CD4-positive, alpha-beta T cell treated with Interleukin-15 for 4 hours (primary cell): ENCODE results near the gene RDH13.
"Not testable (repeated sequence)": the region's sequence is repeated elsewhere in the genome, so short reads cannot be mapped to it uniquely, and the experiment has no call there.

Experiments
- DNase-seq: peaks from one replicate; pipeline ENCODE4 v3.0.0-alpha.2; 2020; ENCODE audit warnings: low spot score

The RDH13 gene

DNA sequence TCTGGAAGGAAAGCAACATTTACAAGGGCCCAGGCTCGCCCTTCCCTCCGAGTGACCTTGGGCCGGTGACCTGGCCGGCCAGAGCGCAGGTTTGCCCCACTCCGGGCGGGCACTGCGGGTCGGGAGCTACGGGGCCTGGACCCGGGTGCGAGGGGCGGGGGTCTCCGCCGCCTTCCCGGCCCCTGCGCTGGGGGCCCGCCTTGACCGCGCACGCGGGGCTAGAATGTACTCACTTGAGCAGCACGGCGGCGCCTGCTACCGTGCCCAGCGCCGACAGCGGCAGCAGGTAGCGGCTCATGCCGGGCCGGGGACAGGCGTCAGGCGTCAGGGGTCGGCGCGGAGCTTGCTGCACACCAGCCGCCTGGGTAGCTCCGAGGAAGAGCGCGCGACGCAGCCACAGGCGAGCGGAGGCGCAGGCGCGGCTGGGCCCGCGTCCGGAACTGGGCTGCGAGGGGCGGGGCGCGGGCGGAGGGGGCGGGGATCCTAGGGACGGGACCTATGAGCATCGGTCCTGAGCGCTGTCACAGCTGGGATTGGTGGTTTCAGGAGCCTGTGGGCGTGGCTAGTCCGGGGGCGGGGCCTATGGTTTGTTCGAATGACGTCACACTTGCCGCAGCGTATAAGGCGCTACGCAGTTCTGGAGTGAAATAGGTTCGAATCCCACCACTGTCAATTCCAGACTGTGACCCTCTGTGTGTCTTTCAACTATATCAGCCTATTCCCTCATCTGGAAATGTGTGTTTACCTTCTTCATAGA, at the start of gene RDH13:
Gene RDH13 (minus strand): TSS at position 414 of the 757 bp plus-strand sequence. CDS start 116 bp downstream, at position 298.
- DNase-seq: peak; percentile 95

DNA sequence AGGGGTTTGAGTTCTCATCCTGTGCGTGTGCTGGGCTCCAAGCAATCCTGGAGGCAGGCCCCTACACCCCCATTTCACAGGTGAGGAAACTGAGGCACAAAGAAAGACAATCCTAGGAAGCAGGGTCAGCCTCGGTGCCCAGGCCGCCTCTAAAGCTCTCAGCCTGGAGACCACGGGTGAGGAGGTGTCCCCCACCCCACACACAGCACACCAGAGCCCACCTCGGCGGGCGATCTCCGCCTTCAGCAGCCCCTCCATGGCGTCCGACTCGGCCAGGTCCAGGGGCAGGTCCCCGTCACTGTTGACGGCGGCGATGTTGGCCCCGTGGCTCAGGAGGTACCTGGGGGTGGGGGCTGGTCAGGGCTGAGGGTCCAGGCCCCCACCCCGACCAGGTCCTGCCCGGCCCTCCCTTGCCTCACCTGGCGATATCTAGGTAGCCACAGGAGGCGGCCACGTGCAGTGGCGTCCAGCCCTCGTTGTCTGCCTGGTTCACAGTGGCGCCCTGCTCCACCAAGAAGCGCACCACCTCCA, 49.4 kb upstream of the RDH13 start:
- DNase-seq: no peak

DNA sequence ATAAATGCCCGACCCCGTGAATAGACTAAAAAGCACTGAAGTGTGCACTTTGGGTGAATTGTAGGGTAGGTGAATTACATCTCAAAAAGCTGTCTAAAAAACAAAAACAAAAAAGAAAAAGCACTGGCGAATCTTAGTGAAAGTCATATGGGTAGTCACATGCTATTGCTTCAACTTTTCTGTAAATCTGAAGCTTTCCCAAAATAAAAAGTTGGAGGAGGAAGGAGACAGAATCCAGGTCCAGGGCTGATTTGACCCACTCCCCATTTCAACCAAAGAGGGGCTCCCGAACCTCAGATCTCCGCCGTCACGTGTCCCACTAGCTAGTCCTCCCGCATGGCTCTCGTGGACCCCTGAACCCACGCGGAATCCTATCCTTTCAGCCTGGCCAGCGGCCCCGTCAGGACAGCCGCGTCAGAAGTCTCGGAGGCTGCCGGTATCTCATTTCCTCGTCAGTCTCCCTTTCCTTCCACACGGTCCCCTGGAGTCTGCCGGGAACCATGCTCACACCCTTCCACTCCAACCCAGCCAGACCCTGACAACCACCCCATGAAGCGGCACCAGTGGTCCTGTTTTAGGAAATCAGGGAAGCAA, 48.4 kb upstream of the RDH13 start:
- no peak for DNase-seq

GRCh38 chr19:55109527-55110291, 46.8 kb upstream of the RDH13 start:
- DNase-seq: no peak

- DNase-seq: not testable (repeated sequence)
These were observed 44.3 kb upstream of the RDH13 start for GRCh38 chr19:55107252-55107651.

GRCh38 chr19:55106591-55106990, 43.6 kb upstream of the RDH13 start:
- DNase-seq: no peak

- DNase-seq: no peak
These were observed 42.3 kb upstream of the RDH13 start for GRCh38 chr19:55105237-55105636.

DNA sequence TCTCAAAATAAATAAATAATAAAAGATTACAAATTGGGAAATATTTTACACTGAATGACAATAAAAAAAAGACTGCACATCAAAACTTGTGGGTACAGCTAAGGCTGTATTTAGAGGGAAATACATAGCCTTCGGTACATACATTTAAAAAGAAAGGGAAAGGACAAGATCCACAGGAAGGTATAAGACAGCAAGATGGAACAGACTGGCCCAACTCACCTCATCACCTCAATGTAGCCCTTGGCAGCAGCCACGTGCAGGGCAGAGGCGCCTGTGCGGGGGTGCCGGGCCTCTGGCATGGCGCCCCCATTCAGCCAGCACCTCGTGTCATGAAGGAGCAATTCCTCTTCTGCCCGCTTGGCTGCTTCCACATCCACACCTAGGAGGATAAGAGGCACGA, 40.2 kb upstream of the RDH13 start:
- DNase-seq: no peak

DNA sequence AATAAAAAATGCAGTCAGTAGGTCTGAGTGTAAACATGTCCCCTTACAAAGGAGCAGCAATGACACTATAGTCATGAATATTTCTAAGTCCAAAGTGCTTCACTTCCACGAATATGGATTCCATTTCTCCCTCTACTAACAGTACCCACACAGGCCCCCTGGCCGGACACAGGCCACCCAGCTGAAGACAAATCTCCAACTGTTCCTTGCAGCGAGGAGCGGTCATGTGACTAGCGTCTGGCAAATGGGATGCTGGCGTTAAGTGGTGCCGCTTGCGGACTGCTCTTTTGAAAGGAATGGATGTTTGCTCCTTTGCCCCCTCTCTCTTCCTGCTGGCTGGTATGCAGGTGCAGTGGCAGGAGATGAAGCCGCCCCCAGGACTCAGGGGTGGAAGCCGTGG, 38.3 kb upstream of the RDH13 start:
- DNase-seq: no peak

GRCh38 chr19:55099557-55100506, 36.9 kb upstream of the RDH13 start:
- DNase-seq: no peak

DNA sequence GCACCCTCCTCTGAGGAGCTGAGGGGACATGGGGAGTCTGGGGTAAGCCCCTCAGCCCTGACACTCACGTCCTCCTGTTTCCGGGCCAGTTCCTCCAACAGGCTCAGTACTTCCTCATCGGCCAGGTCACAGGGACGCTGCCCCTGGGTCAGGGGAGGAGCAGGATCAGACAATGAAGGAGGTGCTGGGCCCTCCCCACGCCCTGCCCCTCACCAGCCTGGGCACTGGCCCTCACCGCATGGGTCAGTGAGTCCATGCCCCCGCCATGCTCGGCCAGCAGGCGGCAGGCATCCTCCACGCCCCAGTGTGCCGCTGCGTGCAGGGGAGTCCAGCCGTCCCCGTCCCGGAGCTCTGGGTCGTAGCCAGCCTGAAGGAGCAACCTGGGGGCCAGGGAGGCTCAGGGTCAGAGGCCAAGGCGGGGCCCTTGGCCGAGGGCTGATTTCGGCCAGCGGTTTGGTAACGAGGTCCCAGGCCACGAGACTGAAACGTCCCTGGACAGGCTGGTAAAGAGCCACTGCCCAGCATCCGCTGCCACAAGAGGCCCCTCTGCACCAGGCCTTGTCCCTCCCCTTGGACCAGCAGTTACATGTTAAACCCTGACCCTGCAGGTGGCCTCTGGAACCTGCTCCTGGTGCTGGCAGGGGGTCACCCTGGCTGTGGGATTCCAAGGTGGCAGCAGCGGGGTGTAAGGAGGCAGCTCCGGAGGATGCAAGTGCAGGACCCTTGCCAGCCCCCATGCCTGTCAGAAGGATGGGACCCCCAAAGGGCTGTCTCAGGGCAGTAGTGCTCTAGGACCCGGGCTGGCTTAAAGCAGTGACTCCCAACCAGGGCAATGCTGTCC, 36.0 kb upstream of the RDH13 start:
- DNase-seq: no peak

- no peak for DNase-seq
These were observed 35.1 kb upstream of the RDH13 start for GRCh38 chr19:55097864-55098715.

GRCh38 chr19:55096061-55096701, 33.2 kb upstream of the RDH13 start:
- no peak for DNase-seq

DNA sequence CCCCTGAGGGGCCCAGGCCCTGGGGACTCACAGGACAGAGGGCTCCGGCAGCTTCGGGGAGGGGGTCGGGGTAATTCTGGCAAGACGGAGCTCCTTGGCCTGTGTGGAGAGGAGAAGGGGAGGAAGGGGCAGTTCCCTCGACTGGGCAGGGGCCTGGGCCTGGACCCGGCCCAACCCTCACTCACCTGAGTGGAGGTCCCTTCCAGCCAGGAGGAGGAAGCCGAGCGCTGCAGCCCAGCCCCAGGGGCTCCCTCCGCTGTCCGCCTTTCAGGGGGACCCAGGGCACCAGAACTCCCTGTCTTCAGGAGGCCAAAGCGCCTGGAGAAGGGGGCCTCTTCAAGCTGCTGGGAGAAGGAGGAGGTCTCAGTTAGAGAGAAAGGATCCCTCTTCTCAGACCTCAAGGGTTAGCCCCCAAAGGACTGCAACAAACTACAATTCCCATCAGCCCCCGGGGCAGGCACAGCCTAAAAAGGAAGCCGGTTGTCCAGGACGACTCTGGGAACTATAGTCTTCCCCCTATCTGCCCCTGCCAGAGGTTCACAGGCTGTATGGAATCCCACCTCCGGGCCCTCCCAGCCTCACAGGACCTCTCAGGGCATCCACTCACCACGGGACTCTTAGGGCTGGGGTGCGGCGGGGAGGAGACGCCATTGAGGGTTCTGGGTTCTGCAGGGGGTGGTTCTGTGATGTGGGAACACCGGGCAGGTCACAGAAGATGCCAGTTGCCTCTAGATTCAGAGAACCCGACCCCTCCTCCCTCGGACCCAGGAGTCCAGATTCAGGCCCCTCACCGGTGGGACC, 32.5 kb upstream of the RDH13 start:
- no peak for DNase-seq

GRCh38 chr19:55094456-55095259, 31.7 kb upstream of the RDH13 start:
- no peak for DNase-seq

DNA sequence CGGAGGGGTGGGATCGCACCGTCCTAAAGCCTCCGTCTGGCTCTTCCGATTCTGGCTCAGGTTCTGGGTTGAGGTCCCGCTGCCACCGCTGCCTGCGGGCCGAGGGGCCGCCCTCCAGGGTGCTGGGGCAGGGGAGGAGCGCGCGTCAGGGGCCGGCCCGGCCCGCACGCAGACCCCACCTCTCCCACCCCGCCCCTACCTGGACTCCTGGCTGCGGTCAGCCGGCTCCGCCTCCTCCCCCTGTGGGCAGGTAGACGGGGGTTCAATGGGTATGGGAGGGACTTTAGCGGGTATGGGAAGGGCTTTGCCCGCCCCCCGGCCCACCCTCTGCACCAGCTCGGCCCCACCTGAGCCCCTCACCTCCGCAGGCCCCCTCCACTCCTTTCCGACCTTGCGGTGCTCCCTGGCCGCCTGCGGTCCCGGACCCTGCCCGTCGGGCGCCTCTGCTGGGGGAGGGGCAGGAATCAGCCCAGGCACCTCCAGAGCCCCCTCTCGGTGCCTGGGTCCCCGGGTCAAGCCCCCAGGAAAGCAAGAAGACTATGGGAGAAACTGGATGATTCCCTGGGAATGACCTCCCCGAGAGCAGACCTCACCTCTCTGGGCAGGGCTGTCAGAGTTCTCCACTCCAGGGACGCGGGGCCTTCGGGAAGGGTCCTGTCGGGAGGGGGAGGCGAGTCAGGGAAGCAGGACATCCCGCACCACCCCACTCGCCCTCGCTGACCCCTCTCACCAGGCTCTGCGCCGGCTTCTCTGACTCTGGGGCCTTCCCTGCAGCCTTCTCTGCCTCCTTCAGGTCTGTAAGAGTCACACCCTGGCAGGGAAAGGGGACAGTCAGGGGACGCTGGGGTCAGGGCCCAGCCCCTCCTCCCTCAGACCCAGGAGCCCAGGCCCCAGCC, 29.7 kb upstream of the RDH13 start:
- no peak for DNase-seq
